ENCODE measurements around the gene TMEM131.

The TMEM131 gene

GRCh38 chr2:97724946-97725688, 270.6 kb downstream of the TMEM131 start:
- DNase-seq (no peak), ATAC-seq (ENCODE audit: insufficient read depth, low read depth) (no peak)
- Histone ChIP-seq H3K4me1 (ENCODE audit: insufficient read depth, low read length) (no peaks in the 10 kb centered on the region), H3K79me2 (ENCODE audit: insufficient read depth, low read length) (peaks cover 97% of the 10 kb centered on the region), H2AFZ (ENCODE audit: low read depth, low read length) (no peak overlapping the region), H3K4me2 (ENCODE audit: insufficient read depth, low read length) (no peak overlapping the region), H3K27ac (ENCODE audit: low read length) (no peak overlapping the region), H3K36me3 (ENCODE audit: insufficient read depth, low read length) (peaks cover 95% of the 10 kb centered on the region), H3K27me3 (ENCODE audit: insufficient read depth, low read length, poor library complexity) (no peaks in the 10 kb centered on the region), H3K9ac (ENCODE audit: low read depth, low read length) (no peak overlapping the region), H3K9me3 (ENCODE audit: insufficient read depth, low read length, severe bottlenecking) (no peaks in the 10 kb centered on the region), H4K20me1 (ENCODE audit: insufficient read depth, low read length) (peaks cover 70% of the 10 kb centered on the region), H3K4me3 (ENCODE audit: low read depth in 1 of 2, low read length in 2 of 2) (no peak overlapping the region)
- peak; percentile 28 for TF ChIP-seq CTCF (IDR thresholded peaks at IDR 0.05; ENCODE audit: borderline replicate concordance, extremely low read depth, low read length, poor library complexity, severe bottlenecking)
- TF ChIP-seq EZH2 (IDR thresholded peaks at IDR 0.05; ENCODE audit: borderline replicate concordance, low read depth, low read length, severe bottlenecking): no peak

GRCh38 chr2:97724501-97724900, 271.2 kb downstream of the TMEM131 start:
- H3K4me1 ChIP-seq (ENCODE audit: insufficient read depth, low read length): peaks cover 5% of the 10 kb centered on the region
- TF ChIP-seq CTCF (IDR thresholded peaks at IDR 0.05; ENCODE audit: borderline replicate concordance, extremely low read depth, low read length, poor library complexity, severe bottlenecking) (no peak), EZH2 (IDR thresholded peaks at IDR 0.05; ENCODE audit: borderline replicate concordance, low read depth, low read length, severe bottlenecking) (no peak)
- H3K9me3 ChIP-seq (ENCODE audit: insufficient read depth, low read length, severe bottlenecking): no peaks in the 10 kb centered on the region
- DNase-seq (no peak), ATAC-seq (ENCODE audit: insufficient read depth, low read depth) (no peak)
- no peak overlapping the region for H2AFZ ChIP-seq (ENCODE audit: low read depth, low read length)
- H3K36me3 ChIP-seq (ENCODE audit: insufficient read depth, low read length): peaks cover 95% of the 10 kb centered on the region
- no peaks in the 10 kb centered on the region for H3K27me3 ChIP-seq (ENCODE audit: insufficient read depth, low read length, poor library complexity)
- H3K27ac ChIP-seq (ENCODE audit: low read length): no peak overlapping the region
- H3K4me2 ChIP-seq (ENCODE audit: insufficient read depth, low read length): no peak overlapping the region
- H3K79me2 ChIP-seq (ENCODE audit: insufficient read depth, low read length): peaks cover 98% of the 10 kb centered on the region
- H3K9ac ChIP-seq (ENCODE audit: low read depth, low read length): no peak overlapping the region
- peaks cover 74% of the 10 kb centered on the region for H4K20me1 ChIP-seq (ENCODE audit: insufficient read depth, low read length)
- no peak overlapping the region for H3K4me3 ChIP-seq (ENCODE audit: low read depth in 1 of 2, low read length in 2 of 2)

- peaks cover 98% of the 10 kb centered on the region for H3K79me2 ChIP-seq (ENCODE audit: insufficient read depth, low read length)
- no peak overlapping the region for H3K27ac ChIP-seq (ENCODE audit: low read length)
- TF ChIP-seq EZH2 (IDR thresholded peaks at IDR 0.05; ENCODE audit: borderline replicate concordance, low read depth, low read length, severe bottlenecking) (no peak), CTCF (IDR thresholded peaks at IDR 0.05; ENCODE audit: borderline replicate concordance, extremely low read depth, low read length, poor library complexity, severe bottlenecking) (no peak)
- no peak overlapping the region for H2AFZ ChIP-seq (ENCODE audit: low read depth, low read length)
- H3K4me1 ChIP-seq (ENCODE audit: insufficient read depth, low read length): peaks cover 10% of the 10 kb centered on the region
- no peak overlapping the region for H3K9ac ChIP-seq (ENCODE audit: low read depth, low read length)
- H3K9me3 ChIP-seq (ENCODE audit: insufficient read depth, low read length, severe bottlenecking): no peaks in the 10 kb centered on the region
- no peak overlapping the region for H3K4me2 ChIP-seq (ENCODE audit: insufficient read depth, low read length)
- H3K36me3 ChIP-seq (ENCODE audit: insufficient read depth, low read length): peaks cover 94% of the 10 kb centered on the region
- no peak for DNase-seq
- peaks cover 76% of the 10 kb centered on the region for H4K20me1 ChIP-seq (ENCODE audit: insufficient read depth, low read length)
- H3K27me3 ChIP-seq (ENCODE audit: insufficient read depth, low read length, poor library complexity): no peaks in the 10 kb centered on the region
- no peak for ATAC-seq (ENCODE audit: insufficient read depth, low read depth)
- H3K4me3 ChIP-seq (ENCODE audit: low read depth in 1 of 2, low read length in 2 of 2): no peak overlapping the region
Measured at GRCh38 chr2:97724073-97724410, 271.7 kb downstream of the TMEM131 start.

Data from DND-41 (cell line).